SK-N-SH treated with all-trans-retinoic acid at 6 μM for 48 hours (cell line): Measurements from ENCODE around the gene DRD2.

Experiments used
- ATAC-seq: fragments of 200-7000 bp; cut with Tn5 transposase; 3 replicates; pipeline ENCODE4 v1.9.1; 2020; ENCODE audit warnings: mild to moderate bottlenecking, moderate library complexity
- ARNTL ChIP-seq: fragments of 450-650 bp; formaldehyde crosslinking; IDR thresholded peaks from 2 replicates; pipeline ENCODE4 v1.5.0; 2020; ENCODE audit warnings: low read depth, mild to moderate bottlenecking, moderate library complexity, borderline replicate concordance
- CREB5 ChIP-seq: fragments of 250-450 bp; sonication (Bioruptor Pico); IDR thresholded peaks from 2 replicates; pipeline ENCODE4 v1.5.1; 2020; ENCODE audit warnings: low read depth, mild to moderate bottlenecking, moderate library complexity
- CSRNP3 ChIP-seq: fragments of 250-450 bp; sonication (Bioruptor Pico); IDR thresholded peaks from 2 replicates; pipeline ENCODE4 v1.5.1; 2021; ENCODE audit warnings: mild to moderate bottlenecking, moderate library complexity
- ESRRG ChIP-seq: fragments of 250-450 bp; sonication (Bioruptor Pico); IDR thresholded peaks from 2 replicates; pipeline ENCODE4 v1.6.1; 2021; ENCODE audit warnings: mild to moderate bottlenecking
- GLIS3 ChIP-seq: fragments of 250-450 bp; sonication (Bioruptor Pico); IDR thresholded peaks from 2 replicates; pipeline ENCODE4 v1.5.0; 2020; ENCODE audit warnings: mild to moderate bottlenecking, moderate library complexity
- ISL1 ChIP-seq: fragments of 250-450 bp; sonication (Bioruptor Pico); IDR thresholded peaks from 2 replicates; pipeline ENCODE4 v2.1.2; 2022; ENCODE audit warnings: mild to moderate bottlenecking, moderate library complexity
- OSR1 ChIP-seq: fragments of 250-450 bp; sonication (Bioruptor Pico); IDR thresholded peaks from 2 replicates; pipeline ENCODE4 v1.8.0; 2022; ENCODE audit warnings: moderate library complexity, mild to moderate bottlenecking, inconsistent platforms
- PATZ1 ChIP-seq: fragments of 250-450 bp; sonication (Bioruptor Pico); IDR thresholded peaks from 2 replicates; pipeline ENCODE4 v1.8.0; 2020; ENCODE audit warnings: mild to moderate bottlenecking, moderate library complexity, borderline replicate concordance
- POU6F1 ChIP-seq: fragments of 250-450 bp; sonication (Bioruptor Pico); IDR thresholded peaks from 2 replicates; pipeline ENCODE4 v1.8.0; 2021; ENCODE audit warnings: low read depth, mild to moderate bottlenecking, moderate library complexity, borderline replicate concordance
- PPARA ChIP-seq: fragments of 250-450 bp; sonication (Bioruptor Pico); IDR thresholded peaks from 2 replicates; pipeline ENCODE4 v1.5.0; 2020; ENCODE audit warnings: mild to moderate bottlenecking, borderline replicate concordance
- RARB ChIP-seq: fragments of 250-450 bp; sonication (Bioruptor Pico); IDR thresholded peaks from 2 replicates; pipeline ENCODE4 v1.8.0; 2021; ENCODE audit warnings: mild to moderate bottlenecking, moderate library complexity
- TCF4 ChIP-seq: fragments of 250-450 bp; sonication (Bioruptor Pico); IDR thresholded peaks from 2 replicates; pipeline ENCODE4 v1.8.0; 2021; ENCODE audit warnings: mild to moderate bottlenecking, moderate library complexity, borderline replicate concordance
- TOX ChIP-seq: fragments of 250-450 bp; sonication (Bioruptor Pico); IDR thresholded peaks from 2 replicates; pipeline ENCODE4 v1.8.0; 2021; ENCODE audit warnings: mild to moderate bottlenecking, moderate library complexity, borderline replicate concordance
- TSHZ2 ChIP-seq: fragments of 250-450 bp; sonication (Bioruptor Pico); IDR thresholded peaks from 2 replicates; pipeline ENCODE4 v1.5.0; 2020; ENCODE audit warnings: mild to moderate bottlenecking, moderate library complexity
- ZC3H10 ChIP-seq: fragments of 250-450 bp; sonication (Bioruptor Pico); IDR thresholded peaks from 2 replicates; pipeline ENCODE4 v1.5.1; 2021; ENCODE audit warnings: mild to moderate bottlenecking, moderate library complexity
- ZFP3 ChIP-seq: fragments of 250-450 bp; sonication (Bioruptor Pico); IDR thresholded peaks from 2 replicates; pipeline ENCODE4 v1.5.0; 2020; ENCODE audit warnings: mild to moderate bottlenecking, moderate library complexity
- ZFP30 ChIP-seq: fragments of 450-650 bp; formaldehyde crosslinking; IDR thresholded peaks from 2 replicates; pipeline ENCODE4 v1.5.0; 2022; ENCODE audit warnings: mild to moderate bottlenecking, moderate library complexity
- ZNF565 ChIP-seq: fragments of 450-650 bp; formaldehyde crosslinking; conservative IDR thresholded peaks from 2 replicates; pipeline ENCODE4 v1.5.0; 2020; ENCODE audit warnings: low read depth, mild to moderate bottlenecking, moderate library complexity
- ZNF70 ChIP-seq: fragments of 450-650 bp; formaldehyde crosslinking; IDR thresholded peaks from 2 replicates; pipeline ENCODE4 v1.5.0; 2020; ENCODE audit warnings: mild to moderate bottlenecking, moderate library complexity

DRD2 gene

GRCh38 chr11:113394919-113395318, 80.3 kb downstream of the DRD2 start:
- no peak for ATAC-seq
- TF ChIP-seq ISL1 (no peak), TCF4 (no peak), OSR1 (CRISPR knock-in tag) (no peak), ZFP3 (CRISPR knock-in tag) (no peak), CSRNP3 (no peak), RARB (CRISPR knock-in tag) (no peak), PPARA (CRISPR knock-in tag) (no peak)

GRCh38 chr11:113393501-113393985, 81.7 kb downstream of the DRD2 start:
- TF ChIP-seq ZNF70 (CRISPR knock-in tag) = no peak
- no peak for TF ChIP-seq CREB5 (CRISPR knock-in tag)
- no peak for TF ChIP-seq ESRRG (CRISPR knock-in tag)
- no peak for TF ChIP-seq RARB (CRISPR knock-in tag)
- TF ChIP-seq OSR1 (CRISPR knock-in tag) = no peak
- no peak for TF ChIP-seq PATZ1 (CRISPR knock-in tag)
- TF ChIP-seq TSHZ2 = no peak
- no peak for TF ChIP-seq ARNTL (CRISPR knock-in tag)
- TF ChIP-seq TOX = no peak
- TF ChIP-seq ZNF565 (CRISPR knock-in tag) = no peak
- no peak for TF ChIP-seq ZFP30 (CRISPR knock-in tag)
- TF ChIP-seq POU6F1 (CRISPR knock-in tag) = no peak

GRCh38 chr11:113392236-113392921, 82.8 kb downstream of the DRD2 start:
- no peak for ATAC-seq
- TF ChIP-seq ZC3H10 (CRISPR knock-in tag) (no peak), RARB (CRISPR knock-in tag) (no peak), GLIS3 (CRISPR knock-in tag) (no peak), OSR1 (CRISPR knock-in tag) (no peak), ZFP3 (CRISPR knock-in tag) (no peak), TCF4 (no peak)

More at GRCh38 chr11:113393501-113393985, 81.7 kb downstream of the DRD2 start:
- ATAC-seq = no peak

- ATAC-seq = no peak
- no peak for TF ChIP-seq POU6F1 (CRISPR knock-in tag)
- TF ChIP-seq ESRRG (CRISPR knock-in tag) = no peak
- TF ChIP-seq CREB5 (CRISPR knock-in tag) = no peak
- no peak for TF ChIP-seq ZNF565 (CRISPR knock-in tag)
- no peak for TF ChIP-seq ARNTL (CRISPR knock-in tag)
- TF ChIP-seq PPARA (CRISPR knock-in tag) = no peak
- TF ChIP-seq ZC3H10 (CRISPR knock-in tag) = no peak
- no peak for TF ChIP-seq ZNF70 (CRISPR knock-in tag)
- TF ChIP-seq TSHZ2 = no peak
These were observed 85.9 kb downstream of the DRD2 start for GRCh38 chr11:113389272-113389671.
